HUES48 (cell line): ENCODE results near the gene BRF1.

Experiments used
- H3K27ac ChIP-seq: one replicate; pipeline ENCODE4 v1.7.0; 2013; ENCODE audit warnings: low read depth, low read length, inconsistent platforms
- H3K27me3 ChIP-seq: 2 replicates; pipeline ENCODE4 v1.6.1; 2013; ENCODE audit warnings: mild to moderate bottlenecking, low read length; ENCODE audit not compliant: control insufficient read depth, insufficient read depth
- H3K36me3 ChIP-seq: 2 replicates; pipeline ENCODE4 v1.6.1; 2013; ENCODE audit warnings: low read length; ENCODE audit not compliant: control insufficient read depth, insufficient read depth
- H3K4me1 ChIP-seq: 2 replicates; pipeline ENCODE4 v1.6.1; 2013; ENCODE audit warnings: mild to moderate bottlenecking, low read length; ENCODE audit not compliant: control insufficient read depth, insufficient read depth
- H3K4me3 ChIP-seq: 2 replicates; pipeline ENCODE4 v1.5.1; 2013; ENCODE audit warnings: mild to moderate bottlenecking, low read depth, low read length
- H3K9ac ChIP-seq: 2 replicates; pipeline ENCODE4 v1.6.1; 2013; ENCODE audit warnings: mild to moderate bottlenecking, low read depth, low read length, moderate library complexity
- H3K9me3 ChIP-seq: 2 replicates; pipeline ENCODE4 v1.6.1; 2013; ENCODE audit warnings: low read length; ENCODE audit not compliant: control insufficient read depth, insufficient read depth

The BRF1 gene

DNA sequence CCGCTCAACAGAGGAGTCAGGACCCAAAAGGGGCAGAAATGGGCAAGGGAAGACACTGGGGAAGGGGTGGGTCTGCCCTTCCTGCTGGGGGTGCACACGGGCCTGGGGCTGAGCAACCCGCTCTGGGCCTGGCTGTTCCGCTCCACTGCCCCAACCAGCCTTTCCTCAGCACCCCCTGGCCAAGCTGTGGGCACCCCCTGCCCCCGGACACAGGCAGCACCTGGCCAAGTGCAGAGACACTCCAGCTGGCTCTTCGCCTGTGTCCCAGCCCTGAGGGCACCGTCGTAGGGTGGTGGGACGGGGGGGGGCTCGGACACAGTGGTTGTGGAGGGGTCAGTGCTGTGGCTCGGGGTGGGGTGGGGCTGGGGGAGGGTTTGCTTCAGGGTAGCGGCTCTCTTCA is 24.1 kb upstream of the BRF1 start:
- Histone ChIP-seq H3K4me3 (no peak overlapping the region), H3K27me3 (no peaks in the 10 kb centered on the region), H3K9ac (no peak overlapping the region), H3K9me3 (no peaks in the 10 kb centered on the region), H3K36me3 (no peaks in the 10 kb centered on the region), H3K4me1 (peaks cover 45% of the 10 kb centered on the region), H3K27ac (no peak overlapping the region)

DNA sequence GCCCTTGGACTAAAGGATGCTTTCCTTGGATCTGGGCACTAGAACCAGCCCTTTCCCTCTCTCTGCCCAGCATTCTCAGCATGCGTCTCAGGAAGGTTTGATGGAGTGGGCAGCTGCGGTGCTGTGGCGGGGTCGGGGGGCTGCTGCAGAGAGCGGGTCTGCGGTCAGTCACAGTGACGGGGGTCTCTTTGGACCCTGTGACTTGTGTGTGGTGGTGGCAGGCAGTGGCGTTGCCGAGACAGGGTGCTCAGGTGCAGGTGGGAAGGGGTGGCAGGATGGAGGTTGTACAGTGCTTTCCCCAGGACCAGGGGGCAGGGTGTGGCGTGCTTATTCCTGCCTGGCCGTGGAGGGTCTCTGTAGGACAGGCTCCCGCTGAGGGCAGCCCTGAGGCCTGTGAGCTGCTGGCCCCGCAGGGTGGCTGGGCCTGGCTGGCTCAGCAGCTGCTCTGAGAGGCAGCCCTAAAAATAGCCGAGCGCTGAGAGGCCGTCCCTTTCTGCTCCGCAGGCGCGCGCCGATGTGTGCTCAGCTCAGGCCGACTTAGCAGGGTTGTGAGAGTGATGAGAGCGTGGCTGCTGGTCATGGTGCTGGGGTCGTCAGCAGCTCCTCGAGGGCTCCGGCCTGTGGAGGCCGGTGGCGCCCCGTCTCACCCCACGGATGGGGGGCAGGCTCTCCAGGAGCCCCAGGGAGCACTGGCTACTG is 23.4 kb upstream of the BRF1 start:
- H3K9me3 ChIP-seq = no peaks in the 10 kb centered on the region
- no peak overlapping the region for H3K27ac ChIP-seq
- H3K27me3 ChIP-seq = no peaks in the 10 kb centered on the region
- H3K9ac ChIP-seq = no peak overlapping the region
- H3K36me3 ChIP-seq = no peaks in the 10 kb centered on the region
- peaks cover 45% of the 10 kb centered on the region for H3K4me1 ChIP-seq
- no peak overlapping the region for H3K4me3 ChIP-seq

DNA sequence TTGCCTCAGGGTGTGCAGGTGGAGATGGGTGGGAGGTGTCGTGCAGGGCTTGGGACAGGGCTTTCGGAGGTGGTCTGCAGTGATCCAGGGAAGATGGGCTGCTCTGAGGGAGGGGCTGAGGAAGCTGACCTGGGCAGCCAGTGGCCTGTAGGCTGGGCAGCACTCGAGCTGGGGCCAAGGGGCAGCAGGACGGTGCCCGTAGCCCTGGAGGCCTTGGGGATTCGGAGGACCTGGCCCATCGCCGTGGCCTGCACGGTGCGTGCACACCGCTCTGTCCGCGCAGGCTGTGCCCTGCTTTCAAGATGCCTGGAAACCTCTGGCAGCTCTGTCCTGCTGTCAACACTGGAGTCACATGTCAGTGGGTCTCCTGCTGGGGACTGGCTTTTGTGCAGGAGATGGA is 22.9 kb upstream of the BRF1 start:
- peaks cover 40% of the 10 kb centered on the region for H3K4me1 ChIP-seq
- H3K4me3 ChIP-seq = no peak overlapping the region
- H3K27me3 ChIP-seq = no peaks in the 10 kb centered on the region
- H3K9me3 ChIP-seq = no peaks in the 10 kb centered on the region
- no peak overlapping the region for H3K27ac ChIP-seq
- H3K36me3 ChIP-seq = no peaks in the 10 kb centered on the region
- no peak overlapping the region for H3K9ac ChIP-seq

DNA sequence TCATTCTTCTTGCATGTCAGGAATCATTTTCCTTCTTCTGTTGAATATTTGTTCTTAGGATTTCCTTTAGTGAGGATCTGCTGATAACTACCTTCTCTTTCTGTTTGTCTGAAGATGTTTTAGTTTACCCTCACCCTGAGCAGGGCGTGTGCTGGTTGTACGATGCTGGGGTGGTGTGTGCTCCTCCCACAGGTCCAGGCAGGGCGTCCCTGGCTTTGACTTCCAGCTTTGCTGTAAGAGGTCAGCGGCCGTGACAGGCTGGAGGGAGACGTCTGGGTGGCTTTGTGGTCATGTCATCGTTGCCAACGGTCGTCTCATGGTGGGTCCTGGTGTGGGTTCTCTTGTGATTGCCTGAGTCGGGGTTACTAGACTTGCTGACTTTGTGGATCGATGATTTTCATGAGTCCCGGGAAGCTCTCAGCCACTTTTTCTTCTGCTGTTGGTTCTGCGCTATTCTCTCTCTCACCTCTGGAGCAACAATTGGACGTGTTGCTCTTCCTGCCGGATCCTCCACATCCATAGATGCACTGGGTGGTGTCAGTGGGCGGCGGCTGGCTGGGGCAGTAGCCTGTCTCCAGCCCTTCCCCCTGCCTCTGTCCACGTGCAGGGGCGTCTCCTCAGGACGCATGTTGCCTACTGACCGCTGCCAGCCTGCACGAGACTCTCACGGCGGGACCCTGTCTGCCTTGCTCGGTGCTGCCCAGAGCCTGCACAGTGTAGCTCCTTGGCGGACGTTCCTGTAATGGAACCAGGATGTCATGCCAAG is 22.2 kb upstream of the BRF1 start:
- H3K36me3 ChIP-seq = no peaks in the 10 kb centered on the region
- H3K4me3 ChIP-seq = no peak overlapping the region
- H3K9me3 ChIP-seq = no peaks in the 10 kb centered on the region
- H3K27me3 ChIP-seq = no peaks in the 10 kb centered on the region
- no peak overlapping the region for H3K9ac ChIP-seq
- peaks cover 33% of the 10 kb centered on the region for H3K4me1 ChIP-seq
- no peak overlapping the region for H3K27ac ChIP-seq

DNA sequence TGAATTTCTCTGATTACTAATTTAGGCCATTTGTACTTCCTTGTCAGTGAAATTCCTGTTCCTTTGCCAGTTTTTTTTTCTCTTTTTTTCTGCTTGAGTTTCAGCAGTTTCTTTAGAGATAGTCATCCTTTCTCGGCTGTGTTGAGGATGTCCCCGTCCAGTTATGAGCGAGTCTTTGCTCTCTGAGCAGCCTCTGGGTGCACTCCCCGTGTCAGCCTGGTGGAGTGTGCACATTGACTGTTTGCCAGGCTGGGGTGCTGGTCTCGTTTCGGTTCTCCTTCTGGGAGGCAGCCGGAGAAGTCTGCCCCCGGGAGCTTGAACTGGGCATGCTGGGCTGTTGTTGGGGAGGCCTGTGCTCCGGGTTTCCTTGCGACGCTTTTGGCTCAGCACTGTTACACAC is 16.7 kb upstream of the BRF1 start:
- Histone ChIP-seq H3K9me3 (no peaks in the 10 kb centered on the region), H3K27ac (no peak overlapping the region), H3K27me3 (no peaks in the 10 kb centered on the region), H3K9ac (no peak overlapping the region), H3K4me3 (no peak overlapping the region), H3K4me1 (peaks cover 5% of the 10 kb centered on the region; the same call in 1 of the 2 replicates), H3K36me3 (no peaks in the 10 kb centered on the region)

DNA sequence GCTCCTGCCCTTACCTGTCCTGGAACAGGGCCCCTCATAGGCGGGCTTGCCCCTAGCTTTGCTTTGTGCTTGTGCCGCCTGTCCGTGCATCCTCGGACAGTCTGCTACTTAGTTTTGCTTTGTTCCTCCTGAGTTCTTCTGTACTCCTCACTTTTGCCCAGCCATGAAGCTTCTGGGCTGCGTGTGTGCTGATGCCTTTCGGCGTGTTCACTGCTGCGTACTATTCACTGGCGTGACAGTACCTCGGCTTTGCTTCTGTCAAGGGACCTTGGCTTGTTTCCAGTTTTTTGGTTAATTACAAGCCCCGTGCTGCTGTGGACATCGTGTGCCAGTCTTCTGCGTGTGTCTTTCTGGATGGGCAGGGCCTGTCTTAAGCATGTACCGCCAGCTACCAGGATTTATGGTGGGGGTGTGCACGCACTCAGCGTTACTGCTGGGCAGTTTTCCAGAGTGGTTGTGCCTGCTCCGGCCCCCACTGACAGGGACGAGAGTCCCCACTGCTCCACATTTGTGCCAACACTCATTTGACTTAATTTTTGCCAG is 16.2 kb upstream of the BRF1 start:
- H3K4me1 ChIP-seq = peaks cover 6% of the 10 kb centered on the region; the same call in 1 of the 2 replicates
- no peak overlapping the region for H3K27ac ChIP-seq
- no peak overlapping the region for H3K9ac ChIP-seq
- no peaks in the 10 kb centered on the region for H3K9me3 ChIP-seq
- H3K36me3 ChIP-seq = no peaks in the 10 kb centered on the region
- no peaks in the 10 kb centered on the region for H3K27me3 ChIP-seq
- H3K4me3 ChIP-seq = no peak overlapping the region

DNA sequence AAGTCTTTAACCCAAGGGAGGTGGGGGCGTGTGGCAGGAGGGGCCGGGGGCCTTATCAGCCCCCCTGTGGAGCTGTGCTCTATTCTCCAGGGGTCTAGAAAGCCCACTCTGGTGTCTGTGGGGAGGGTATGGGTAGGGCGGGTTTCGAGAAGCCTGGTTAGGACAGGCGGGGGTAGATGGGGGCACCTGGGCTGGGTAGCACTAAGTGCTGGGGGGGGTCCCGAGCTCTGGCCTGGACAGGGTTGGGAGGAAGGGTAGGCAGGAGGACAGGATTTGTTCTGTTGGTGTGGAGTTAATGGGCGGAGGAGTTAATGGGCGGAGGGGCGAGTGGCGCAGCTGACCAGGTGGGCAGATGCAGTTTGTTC is 15.8 kb upstream of the BRF1 start:
- no peaks in the 10 kb centered on the region for H3K36me3 ChIP-seq
- peaks cover 8% of the 10 kb centered on the region; the same call in 1 of the 2 replicates for H3K4me1 ChIP-seq
- H3K4me3 ChIP-seq = no peak overlapping the region
- no peak overlapping the region for H3K9ac ChIP-seq
- no peaks in the 10 kb centered on the region for H3K9me3 ChIP-seq
- H3K27me3 ChIP-seq = no peaks in the 10 kb centered on the region
- no peak overlapping the region for H3K27ac ChIP-seq

DNA sequence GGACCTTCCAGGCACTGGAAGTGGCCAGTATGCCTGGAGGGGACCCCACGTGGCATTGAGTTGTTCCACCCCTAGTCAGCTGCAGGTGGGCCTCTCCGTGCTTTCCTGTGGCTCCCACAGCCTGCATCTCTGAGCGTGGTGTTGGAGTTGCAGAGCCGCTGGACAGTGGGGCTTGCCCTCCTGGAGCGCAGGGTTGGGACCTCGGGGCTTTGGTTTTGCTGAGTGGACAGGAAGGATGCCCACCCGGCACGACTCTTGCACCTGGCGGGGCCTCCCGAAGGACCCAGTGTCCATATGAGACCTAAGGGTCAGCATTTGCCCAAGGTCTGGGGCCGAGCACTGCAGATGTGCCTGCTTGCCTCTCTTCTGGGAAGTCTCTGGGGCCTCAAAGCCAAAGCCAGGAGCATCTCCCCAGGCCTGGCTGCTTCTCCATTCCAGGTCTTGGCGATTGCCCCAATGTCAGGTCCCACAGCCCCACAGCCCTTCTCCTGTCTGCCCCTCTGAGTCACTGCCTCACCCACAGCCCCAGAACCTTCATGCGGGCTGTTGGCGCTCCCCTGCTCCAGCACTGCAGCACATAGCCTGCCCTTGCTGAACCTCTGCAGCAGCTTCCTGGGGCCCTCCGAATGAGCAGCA is 15.3 kb upstream of the BRF1 start:
- Histone ChIP-seq H3K4me1 (peaks cover 8% of the 10 kb centered on the region; the same call in 1 of the 2 replicates), H3K9me3 (no peaks in the 10 kb centered on the region), H3K27ac (no peak overlapping the region), H3K9ac (no peak overlapping the region), H3K36me3 (no peaks in the 10 kb centered on the region), H3K4me3 (peak overlapping the region; percentile 79), H3K27me3 (no peaks in the 10 kb centered on the region)

DNA sequence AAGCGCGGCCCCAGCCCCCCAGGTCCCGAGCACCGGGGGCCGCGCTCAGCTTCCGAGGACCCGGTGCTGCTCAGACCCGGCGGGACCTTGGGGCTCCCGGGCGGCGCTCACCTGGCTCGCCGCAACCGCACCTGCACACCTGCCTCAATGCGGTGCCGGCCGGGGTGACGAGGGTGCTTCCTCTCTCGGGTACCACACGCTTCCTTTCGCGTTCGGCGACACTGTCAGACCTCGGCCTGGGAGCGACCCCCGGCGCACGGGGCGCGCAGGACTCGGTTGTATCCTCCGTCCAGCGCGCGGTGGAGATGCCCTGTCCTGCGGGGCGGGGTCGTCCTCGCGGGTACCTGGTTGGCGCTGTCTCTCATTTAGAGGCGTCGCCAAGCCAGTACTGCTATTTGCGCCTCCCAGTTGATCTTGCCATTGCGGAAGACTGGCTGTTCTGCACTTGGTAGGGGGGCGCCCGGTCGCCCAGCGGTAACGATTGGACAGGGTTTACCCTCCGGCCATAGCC is 14.5 kb upstream of the BRF1 start:
- H3K27me3 ChIP-seq = no peaks in the 10 kb centered on the region
- no peak overlapping the region for H3K27ac ChIP-seq
- no peaks in the 10 kb centered on the region for H3K36me3 ChIP-seq
- H3K9ac ChIP-seq = no peak overlapping the region
- H3K4me3 ChIP-seq = peak overlapping the region; percentile 79
- no peaks in the 10 kb centered on the region for H3K9me3 ChIP-seq
- H3K4me1 ChIP-seq = peaks cover 8% of the 10 kb centered on the region; the same call in 1 of the 2 replicates

DNA sequence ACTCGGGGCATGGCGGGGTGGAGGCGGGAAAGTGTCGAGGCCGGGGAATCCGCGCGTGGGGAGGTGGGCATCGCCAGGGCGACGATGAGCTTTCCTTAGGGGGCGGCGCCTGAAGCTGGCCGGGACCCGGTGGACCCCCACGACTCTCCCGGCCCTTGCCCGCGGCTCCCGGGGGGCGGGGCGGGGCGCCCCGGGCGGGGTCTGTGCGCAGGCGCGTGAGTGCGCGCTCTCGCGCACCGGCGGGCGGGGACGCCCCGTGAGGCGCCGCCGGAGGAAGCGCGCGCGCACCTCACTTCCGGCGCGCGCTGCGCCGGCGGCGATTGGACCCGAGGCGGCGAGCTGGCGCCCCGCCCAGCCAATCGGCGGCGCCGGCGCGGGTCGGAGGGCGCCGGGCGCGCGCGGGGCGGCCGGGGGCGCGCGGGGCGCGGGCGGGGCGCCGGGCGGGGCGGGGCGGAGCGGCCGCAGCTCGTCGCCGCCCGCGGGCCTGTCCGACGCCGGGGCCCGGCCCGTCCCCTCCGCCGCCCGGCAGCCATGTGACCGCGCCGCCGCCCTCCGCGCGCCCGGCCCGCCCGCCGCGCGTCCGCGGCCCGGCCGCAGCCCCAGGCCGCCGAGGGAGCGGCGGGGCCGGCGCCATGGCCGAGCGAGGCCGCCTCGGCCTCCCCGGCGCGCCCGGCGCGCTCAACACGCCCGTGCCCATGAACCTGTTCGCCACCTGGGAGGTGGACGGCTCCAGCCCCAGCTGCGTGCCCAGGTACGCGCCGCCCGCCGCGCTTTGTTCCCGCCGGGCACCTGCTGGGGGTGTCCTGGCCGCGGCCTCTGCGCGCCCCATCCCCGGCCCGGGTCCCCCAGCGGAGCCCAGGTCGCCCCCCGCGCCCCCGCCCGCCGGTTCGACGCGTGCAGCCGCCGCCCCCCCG is 13.7 kb upstream of the BRF1 start, which contains the start of gene PACS2:
PACS2 (plus strand) TSS at position 462 of the 914 bp plus-strand sequence; CDS start at position 633, 171 bp downstream.
- H3K4me3 ChIP-seq = peak within 1 kb of the TSS; percentile 79
- H3K4me1 ChIP-seq = peaks cover 8% of the 10 kb centered on the region; the same call in 1 of the 2 replicates
- H3K9me3 ChIP-seq = no peaks in the 10 kb centered on the region
- H3K27ac ChIP-seq = peak within 1 kb of the TSS; percentile 12
- H3K36me3 ChIP-seq = no peaks in the 10 kb centered on the region
- no peaks in the 10 kb centered on the region for H3K27me3 ChIP-seq
- H3K9ac ChIP-seq = no peak within 1 kb of the TSS
